Ureter (tissue), 1 donor: ENCODE measurements around the gene SLC1A2. TPM values are rescaled to one million over a fixed set of nuclear protein-coding genes. Genes with fewer than 3 reads are reported as not detected.

Source experiments
- DNase-seq: peaks from one replicate; pipeline ENCODE4 v3.0.0-alpha.2; 2020; ENCODE audit warnings: low spot score
- total RNA-seq: library from RNA; stranded (reverse); gene quantifications from one replicate; pipeline ENCODE4 v1.2.4, GENCODE V29; 2023
- donor health status: DM: yes; HTN: yes; CAD: no.

SLC1A2 gene
- total RNA-seq, 1 donor from 2014 or later, result 2.4 TPM

DNA sequence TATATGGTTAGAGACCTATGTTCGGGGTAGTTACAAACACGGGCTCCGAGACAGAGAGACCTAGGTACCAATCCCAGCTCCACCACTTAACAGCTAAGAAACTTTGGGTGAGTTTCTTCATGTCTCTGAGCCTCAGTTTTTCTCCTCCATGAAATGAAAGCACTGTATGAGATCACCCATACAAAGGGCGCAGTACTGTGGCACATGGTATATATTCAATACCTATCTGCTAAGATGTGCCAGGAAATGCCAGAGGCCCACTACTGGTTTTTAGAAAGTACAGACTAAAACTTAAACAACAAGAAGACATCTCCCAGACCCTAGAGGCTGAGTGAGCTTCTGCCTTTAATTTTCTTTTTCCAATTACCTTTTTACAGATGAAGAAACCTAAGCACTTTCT, 69.5 kb downstream of the SLC1A2 start:
- no peak for DNase-seq

DNA sequence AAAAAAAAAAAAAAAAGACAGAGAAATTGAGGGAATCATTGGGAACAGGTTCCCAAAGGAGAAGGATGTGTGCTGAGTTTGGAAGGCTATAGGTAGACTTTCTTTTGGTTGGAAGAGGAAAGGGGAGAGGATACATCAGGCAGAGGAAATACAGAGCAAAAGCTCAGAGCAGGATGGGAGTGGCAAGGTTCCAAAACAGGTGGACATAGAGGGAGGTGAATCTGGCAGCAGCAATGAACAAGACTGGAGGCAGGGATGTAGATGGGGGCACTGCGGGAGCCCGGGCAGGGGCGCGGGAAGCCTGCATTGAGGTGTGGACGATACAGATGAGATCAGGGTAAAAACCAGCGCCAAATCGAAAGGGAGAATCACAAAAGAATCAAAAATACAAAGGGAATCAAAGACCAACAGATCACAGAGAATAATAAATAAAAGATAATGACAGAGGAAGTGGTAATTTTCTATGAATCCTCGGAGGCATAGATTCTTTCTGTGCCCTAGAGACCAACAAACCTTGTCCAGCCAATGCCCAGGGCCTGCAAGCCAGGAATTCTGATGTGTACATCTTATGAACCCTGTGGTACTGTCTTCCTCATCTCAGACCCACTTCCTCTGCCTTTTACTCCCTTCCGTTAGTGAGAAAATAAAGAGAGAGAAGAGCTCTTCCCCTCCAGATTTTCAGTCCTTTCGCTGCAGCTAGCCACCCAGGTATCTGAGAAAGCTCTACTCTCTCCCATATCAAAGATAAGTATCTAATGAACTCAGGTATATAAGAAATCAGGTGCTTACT, 70.3 kb downstream of the SLC1A2 start:
- DNase-seq, result no peak

DNA sequence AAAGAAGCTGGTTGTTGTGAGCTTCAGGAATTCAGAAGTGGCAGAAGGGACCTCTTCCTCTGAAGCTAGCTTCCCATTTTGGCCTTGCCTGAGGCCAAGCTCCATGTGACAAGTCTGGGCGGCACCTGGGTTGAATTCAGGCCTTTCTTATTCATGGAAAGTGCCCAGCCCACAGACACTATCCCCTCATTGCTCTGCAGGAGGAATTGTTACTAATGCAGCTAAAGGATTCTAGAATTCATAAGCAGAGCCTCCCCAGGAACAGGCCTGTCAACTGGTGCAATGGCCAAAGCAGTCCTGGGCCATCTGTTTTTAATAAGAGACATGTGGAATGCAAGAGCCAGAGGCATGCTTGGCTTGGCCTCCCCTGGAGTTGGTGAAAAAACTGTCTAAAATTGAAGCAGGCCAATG, 71.4 kb downstream of the SLC1A2 start:
- no peak for DNase-seq

DNA sequence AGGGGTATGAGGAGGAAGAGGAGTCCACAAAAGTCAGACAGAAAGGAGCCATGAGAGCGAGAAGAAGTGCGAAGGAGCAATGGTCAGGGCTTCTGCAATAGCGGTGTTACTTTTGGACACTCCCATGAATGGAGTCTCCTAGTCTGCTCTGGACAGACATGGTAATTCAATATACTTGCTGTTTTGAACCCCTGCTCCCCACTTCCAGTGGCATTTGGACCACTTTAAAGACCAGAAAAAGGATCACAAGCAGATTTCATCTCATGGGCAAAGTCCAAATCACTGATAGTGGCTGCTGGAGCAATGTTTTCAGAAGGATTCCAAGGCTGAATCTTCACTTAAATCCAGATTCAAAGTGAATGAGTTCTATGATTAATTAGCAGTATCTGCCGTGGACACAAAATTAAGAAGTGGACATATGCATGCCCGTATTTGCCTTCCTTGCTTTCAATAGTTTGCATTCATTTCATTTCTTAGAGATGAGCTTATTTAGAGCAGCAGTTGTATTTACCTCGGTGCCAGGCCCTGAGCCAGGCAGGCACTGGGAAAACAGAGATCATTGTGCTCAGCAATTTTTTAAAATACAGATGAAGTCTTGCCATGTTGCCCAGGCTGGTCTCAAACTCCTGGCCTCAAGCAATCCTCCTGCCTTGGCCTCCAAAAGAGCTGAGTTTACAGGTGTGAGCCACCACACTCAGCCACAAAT, 72.0 kb downstream of the SLC1A2 start:
- DNase-seq, result no peak

DNA sequence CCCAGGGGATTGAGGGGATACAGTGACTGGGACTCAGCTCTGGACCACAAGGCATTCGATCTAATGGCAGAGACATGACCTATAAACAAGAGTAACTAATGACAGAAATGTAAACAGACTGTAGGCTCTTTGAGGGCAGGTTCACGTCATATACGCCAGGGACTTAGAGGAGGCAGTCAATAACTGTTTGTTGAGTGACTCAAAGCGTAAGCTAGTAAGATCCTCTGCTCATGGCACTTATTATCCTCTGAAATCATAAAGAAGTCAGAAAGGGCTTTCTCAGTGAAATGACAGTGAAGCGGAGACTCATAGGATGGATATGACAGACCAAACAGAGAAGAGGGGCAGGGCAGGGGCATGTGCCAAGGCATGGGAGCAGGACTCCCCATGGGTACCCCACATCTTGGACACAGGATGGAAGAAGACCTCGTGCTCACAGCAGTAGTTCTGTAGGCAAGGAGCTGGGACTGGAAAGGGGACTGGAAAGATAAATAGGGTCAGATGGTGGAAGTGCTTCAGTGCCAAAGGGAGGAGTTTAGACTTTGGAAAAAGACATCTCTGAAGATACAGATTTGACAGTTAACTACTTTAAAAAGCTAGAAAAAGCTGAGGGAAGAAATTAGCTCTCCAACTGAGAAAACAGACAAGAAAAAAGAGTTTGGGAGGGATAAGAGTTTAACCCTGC, 72.7 kb downstream of the SLC1A2 start:
- DNase-seq, result no peak

DNA sequence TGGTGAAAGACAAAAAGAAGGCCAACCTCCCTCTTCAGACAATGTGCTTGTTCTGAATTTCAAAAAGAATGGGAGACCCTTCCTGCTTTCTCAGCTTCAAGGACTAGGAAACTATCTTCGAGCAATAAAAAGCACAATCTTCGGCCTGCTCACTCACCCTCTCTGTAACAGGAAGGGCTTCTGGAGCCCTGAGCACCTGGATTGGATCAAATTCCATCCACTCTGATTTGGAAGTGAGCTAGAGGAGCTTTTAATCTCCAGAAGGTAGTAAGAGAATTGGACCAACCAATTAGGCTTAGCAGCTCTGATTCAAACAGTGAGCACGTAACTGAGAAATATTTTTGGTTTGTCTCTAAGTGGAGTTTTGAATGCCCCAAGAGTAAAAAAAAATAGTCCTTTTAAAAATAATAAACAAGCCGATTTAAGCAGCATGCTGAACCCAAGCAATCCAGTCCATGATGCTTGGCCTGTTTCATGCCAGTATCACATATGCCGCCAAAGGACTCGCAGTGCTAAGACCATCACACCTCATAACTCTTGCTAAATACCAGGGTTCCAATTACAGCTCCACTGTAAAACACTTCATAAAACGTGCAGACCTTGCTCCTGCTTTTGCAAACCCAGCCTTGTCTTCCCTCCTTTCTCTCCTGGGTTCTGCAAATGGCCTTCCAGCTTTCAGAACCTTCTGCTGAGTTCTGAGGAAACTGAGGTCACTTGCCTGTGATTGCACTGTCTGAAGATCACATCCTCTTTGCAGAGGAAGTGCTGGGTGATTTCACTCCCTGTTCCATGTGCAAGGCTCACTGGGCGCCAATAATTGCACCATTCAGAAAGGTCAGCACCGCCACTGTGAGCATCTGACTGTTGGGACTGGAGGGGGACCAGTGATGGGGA, 74.4 kb downstream of the SLC1A2 start:
- DNase-seq, result no peak

DNA sequence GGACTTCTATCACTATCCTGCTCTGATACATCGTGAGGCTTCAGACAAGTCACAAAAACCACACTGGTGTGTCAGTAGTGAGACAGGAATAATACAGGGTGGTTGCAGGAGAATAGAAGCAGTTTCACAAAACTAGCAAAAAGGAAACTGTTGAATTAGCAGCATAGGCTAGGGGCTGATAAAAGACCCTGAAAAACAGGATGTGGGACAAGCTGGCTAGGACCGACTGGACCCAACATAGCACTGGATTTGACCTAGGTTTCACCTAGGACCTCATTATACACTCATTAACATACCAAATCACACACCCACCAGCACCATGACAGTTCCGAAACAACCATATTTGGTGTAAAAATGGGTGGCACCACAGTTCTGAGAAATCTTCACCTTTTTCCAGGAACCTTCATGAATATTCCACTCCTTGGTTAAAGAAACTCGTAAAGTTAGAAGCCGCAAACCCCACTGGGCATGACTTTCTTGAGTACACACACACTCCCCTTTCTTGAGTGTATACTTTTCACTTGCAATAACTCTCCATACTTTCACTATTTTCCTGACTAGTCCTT, 76.2 kb downstream of the SLC1A2 start:
- DNase-seq, result no peak

DNA sequence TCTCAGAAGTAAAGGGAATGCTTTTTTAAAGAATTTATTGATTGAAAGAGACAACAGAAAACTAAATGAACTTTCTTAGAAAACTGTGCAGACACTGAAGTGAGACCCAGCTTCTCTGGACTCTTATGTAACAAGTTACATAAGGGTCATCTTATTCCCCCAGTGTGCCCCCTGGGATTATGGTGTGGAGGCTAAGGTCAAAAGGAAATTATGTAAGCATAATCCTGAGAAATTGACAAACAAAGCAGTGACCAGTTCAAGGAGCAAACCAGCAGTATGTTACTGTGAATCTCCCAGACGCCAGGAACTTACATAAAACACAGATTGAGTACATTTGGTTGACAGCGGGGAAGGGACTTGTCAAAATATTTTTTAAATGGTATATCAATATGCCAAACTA, 78.6 kb downstream of the SLC1A2 start:
- no peak for DNase-seq

DNA sequence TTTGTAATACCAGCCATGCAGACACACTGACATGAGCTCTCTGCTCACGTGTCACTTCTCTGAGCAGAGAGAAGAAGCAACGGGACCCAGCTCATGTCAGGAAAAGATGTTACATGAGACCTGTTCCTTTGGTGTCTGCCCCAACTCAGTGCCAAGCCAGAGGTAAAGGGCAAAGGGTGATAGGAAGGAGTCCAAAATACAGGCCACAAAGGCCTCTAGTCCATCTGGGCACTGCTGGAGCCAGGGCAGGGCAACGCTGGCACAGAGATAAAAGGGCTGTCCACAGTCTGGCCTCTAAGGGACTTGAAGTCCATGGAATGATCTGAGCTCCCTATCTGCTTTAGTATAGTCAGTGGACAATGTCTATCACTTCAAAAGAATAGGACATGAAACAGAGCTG, 79.3 kb downstream of the SLC1A2 start:
- DNase-seq, result no peak

DNA sequence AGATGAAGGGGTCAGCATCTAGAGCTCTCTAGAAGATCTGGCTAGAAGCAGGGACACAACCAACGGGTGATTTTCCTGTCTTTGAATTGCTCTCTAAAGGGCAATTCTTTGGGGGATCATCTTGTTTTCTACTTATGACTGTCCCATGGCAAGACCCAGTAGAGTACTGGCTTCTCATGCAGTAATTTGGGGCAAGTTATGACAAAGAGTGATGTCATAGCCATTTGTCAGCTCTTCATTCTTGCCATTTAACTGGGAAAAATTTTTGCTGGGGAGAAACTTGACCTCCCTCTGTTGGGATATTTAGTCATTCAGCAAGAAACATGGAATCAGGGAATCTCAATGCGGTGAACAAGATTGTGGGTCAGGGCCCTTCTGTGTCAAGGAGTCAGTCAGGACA, 80.4 kb downstream of the SLC1A2 start:
- DNase-seq, result no peak

DNA sequence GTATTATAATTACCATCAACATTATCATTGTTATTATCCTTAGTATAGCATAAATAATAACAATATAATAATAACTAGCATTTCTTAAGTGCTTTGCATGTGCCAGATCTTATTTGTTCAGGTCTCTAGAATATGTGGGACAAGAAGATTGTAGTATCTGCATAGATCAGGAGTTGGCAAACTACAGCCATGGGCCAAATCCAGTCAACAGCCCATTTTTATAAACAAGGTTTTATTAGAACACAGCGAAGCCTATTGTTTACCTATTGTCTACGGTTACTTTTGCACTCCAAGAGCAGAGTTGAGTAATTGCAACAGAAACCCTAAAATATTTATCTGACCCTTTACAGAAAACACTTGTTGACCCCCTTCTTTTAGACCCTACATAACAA, 81.4 kb downstream of the SLC1A2 start:
- no peak for DNase-seq

DNA sequence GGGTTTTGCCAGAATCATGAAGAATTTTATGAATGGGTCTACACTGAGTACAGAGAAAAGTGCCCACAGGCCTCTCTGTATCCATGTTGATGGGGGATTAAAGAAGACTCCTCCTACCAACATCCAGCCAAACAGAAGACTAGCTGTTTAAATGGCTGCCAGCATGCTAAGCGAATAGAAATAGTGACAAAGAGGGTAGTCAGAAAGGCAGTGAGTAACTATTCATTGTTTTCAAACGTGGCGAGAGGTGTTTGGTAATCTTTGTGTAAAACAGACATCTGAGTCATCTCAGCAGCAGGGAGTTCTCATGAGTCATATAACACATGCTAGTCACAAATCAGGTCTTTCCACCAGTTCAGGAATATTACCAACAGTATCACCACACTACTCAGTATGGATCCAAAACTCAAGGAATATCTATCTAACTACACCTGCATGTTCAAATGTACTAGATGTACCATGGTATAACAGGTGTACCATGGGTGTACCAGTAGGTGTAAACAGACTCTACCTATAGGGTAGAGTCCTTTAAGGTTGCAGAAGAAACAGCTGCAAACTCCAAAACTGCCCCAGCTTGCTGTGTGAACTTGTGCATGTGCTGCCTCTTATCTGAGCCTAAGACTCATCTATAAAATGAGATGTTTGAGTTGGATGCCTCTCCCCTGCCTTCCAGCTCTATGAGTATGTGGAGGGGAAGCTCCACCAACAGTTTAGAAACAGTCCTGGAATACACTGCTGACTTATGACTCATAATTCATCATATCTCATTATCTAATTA, 82.0 kb downstream of the SLC1A2 start:
- no peak for DNase-seq

DNA sequence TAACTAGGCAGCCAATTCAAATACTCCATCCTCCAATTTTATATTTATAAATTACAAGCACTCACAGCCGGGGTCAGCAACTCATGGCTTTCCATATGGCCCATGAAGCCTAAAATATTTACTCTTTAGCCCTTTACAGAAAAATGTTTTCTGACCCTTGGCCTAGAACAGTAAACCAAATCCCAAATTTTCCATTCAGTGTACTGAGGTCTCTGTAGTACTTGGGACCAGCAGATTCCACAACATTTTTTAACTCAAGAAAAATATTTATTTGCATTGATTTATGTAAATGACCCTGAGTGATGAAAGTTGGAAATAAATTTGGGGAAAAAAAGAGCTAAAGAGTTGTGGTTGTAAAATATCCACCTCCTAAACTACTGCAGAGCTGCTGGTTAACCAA, 82.6 kb downstream of the SLC1A2 start:
- no peak for DNase-seq

DNA sequence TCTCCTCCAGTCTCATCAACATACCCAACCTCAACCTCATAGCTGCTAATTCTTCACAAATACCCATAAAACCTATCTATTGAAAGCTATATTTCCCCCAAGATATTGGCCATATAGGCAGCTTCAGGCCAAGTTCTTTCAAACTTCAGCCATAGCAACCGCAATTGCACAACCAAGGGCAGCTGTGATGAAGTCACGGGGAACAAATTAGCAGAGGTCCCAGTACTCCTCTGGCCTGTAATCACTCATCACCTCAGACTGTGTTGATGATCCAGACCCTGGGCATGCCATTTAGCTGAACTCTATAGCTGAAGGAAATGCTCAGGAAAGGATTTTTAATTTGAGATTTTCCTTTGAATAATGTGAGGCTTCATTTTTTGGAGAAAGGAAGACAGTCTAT, 84.1 kb downstream of the SLC1A2 start:
- no peak for DNase-seq

DNA sequence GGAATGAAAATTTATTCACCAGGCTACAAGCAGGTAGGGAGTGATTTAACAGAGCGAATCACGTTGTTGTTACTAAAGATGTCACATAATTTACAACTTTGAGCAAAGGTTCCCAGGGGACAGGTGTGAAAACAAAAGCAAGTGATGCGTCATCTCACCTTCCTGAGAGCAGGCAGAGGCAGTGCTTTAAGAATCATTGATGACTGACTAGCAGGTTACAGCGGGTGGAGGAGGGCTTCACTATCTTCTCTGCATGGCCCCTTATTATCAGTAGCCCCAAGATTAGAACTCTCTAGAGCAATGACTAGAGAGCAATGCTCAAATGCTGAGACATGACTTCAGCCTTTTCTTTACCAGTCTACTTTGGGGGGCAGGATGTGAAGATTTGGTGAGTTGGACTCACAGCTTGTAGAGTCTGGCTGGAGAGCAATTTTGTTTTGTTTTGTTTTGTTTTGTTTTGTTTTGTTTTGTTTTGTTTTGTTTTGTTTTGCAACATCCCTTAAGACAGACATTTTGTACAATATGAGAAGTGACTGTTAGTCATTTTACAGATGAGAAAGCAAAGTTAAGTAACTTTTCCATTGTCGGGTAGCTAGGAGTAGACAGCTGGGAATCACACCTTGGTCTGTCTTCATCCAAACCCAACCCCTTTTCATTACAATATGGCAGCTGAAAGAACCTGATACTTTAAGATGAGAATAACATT, 84.8 kb downstream of the SLC1A2 start:
- no peak for DNase-seq

DNA sequence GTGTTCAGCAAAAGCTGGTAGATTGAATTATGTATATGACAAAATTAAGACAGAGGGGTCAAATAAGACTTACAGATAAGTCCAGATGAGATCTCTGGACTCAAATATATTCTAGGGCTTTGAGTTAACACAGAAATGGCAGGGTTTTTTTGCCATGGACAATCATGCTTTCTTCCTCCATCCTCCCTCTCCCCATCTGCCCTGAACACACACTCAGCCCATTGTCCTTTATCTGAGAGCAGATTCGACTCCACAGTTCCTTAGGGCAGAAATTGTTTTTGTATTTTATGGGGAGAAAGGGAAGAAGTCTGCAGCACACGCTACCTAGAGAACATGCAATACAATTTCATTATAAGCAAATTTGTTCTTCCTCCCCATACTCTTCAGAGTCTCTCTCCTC, 86.8 kb downstream of the SLC1A2 start:
- no peak for DNase-seq

DNA sequence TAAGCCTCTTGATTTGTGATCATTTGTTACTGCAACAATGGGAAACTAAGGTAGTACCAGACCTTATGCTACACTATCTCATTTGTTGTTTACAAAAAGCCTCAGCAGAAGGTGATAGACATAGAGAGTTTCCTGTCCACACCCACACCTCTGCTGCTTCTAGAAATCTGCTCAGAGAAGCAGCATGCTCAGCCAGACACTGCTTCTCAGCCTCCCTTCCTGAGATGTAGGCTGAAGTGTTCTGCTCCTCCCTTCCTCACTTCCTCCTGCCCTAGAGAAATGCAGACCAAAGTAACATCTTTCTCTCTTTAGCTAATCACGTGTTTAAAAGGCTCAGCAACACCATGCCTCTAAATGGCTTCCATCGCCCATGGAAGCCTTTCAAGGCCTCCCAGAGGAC, 88.4 kb downstream of the SLC1A2 start:
- DNase-seq, result no peak

DNA sequence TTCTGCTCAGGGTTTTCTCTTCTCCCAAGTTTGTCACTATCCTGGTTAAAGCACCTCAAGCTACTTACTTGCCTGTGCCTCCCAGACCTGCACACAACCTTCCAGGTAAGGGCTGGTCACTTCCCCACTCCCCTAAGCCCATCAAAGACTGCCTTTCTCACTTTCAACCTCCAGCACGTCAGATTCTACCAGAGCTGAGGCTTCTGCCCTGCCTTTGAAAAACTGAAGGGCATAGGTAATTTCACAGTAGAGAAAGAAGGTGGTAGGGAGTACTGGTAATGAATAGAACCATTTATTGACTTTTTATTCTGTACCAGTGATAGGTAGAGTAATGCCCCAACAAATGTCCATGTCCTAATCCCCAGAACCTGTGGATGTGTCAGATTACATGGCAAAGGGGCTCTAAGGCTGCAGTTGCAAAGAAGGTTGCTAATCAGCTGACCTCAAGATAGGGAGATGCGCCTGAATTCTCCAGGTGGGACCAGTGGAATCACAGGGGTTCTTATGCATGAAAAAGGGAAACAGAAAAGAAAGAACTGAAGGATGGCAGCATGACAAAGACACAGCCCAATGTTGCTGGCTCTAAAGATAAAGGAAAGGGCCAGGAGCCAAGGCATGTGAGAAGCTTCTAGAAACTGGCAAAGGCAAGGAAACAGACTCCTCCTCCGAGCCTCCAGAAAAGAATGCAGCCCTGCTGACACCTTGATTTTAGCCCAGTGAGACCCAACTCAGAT, 89.0 kb downstream of the SLC1A2 start:
- no peak for DNase-seq

DNA sequence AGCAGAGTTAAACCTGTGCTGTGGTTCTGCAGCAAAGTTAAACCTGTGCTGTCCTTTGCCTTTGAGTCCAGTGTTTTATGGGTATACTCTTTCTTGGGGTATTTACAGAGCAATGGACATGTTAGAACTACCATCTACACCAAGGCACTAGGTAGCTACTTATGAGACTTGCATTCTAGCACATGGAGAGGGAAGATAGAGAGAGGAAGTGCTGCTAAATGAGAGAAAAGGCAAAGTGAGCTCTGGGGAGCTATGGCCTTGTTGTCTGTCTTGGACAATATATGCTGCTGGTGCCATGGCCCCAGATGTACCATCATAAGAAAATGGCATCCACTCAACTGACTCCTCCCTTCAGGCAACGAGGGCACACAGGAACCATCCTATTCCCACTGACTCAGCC, 91.5 kb downstream of the SLC1A2 start:
- DNase-seq, result no peak
